Psoas muscle (tissue), 8 donors: ENCODE measurements around the gene THG1L. TPM values are rescaled to one million over a fixed set of nuclear protein-coding genes. Genes with fewer than 3 reads are reported as not detected.

Experiments
- ATAC-seq, 4 donors: fragments of 200-7000 bp; cut with Tn5 transposase; one replicate each; pipeline ENCODE4 v1.9.1; 2020; ENCODE audit warnings: moderate library complexity in 3 of 4, mild to moderate bottlenecking in 2 of 4
- DNase-seq, 2 donors: peaks; one replicate each; pipeline ENCODE4 v3.0.0-alpha.2; 2020
- H3K27ac ChIP-seq: fragments of 200-600 bp; one replicate; pipeline ENCODE4 v1.8.0; 2022
- H3K27me3 ChIP-seq, 3 donors: fragments of 200-600 bp in 1 of 3; one replicate each; pipeline versions ENCODE4 v1.6.1 to v1.8.0; 2013 to 2022; ENCODE audit warnings: low read length in 2 of 3, mild to moderate bottlenecking in 2 of 3, moderate library complexity in 1 of 3; ENCODE audit not compliant: insufficient read depth in 3 of 3
- H3K36me3 ChIP-seq, 2 donors: fragments of 200-600 bp in 1 of 2; one replicate each; pipeline versions ENCODE4 v1.6.1 to v1.8.0; 2013 to 2022; ENCODE audit warnings: low read depth in 1 of 2, mild to moderate bottlenecking in 1 of 2, moderate library complexity in 1 of 2; ENCODE audit not compliant: insufficient read depth in 1 of 2
- H3K4me1 ChIP-seq: fragments of 200-600 bp; one replicate; pipeline ENCODE4 v1.8.0; 2022
- H3K4me3 ChIP-seq: fragments of 200-600 bp; one replicate; pipeline ENCODE4 v1.8.0; 2022; ENCODE audit warnings: mild to moderate bottlenecking
- H3K9me3 ChIP-seq: fragments of 200-600 bp; one replicate; pipeline ENCODE4 v1.8.0; 2022
- WGBS, 3 donors: extraction: QIAGEN DNeasy Blood & Tissue Kit; methylation state at CpG; one replicate each; pipeline versions ENCODE4 v1.1.6 to v1.1.7; 2013; 5-methylcytosine and 5-hydroxymethylcytosine counted together
- intact Hi-C, 2 donors: fragments of 100-400 bp; cut with DNase I; formaldehyde crosslinking; loops; one replicate each; pipeline versions ENCODE4 v1.11.0 to v1.14.2; 2022
- polyA plus RNA-seq, 3 donors: library from polyadenylated mRNA; stranded (reverse); fragments of 200-250 nt; gene quantifications; one replicate each; pipeline ENCODE4 v1.2.3, GENCODE V29; 2013
- total RNA-seq, 4 donors: library from RNA; stranded (reverse); fragmentation: NEBNext Ultra II Directional in 2 of 4; extraction: Animal tissue kit (Norgen Biotek cat#: 25700) in 2 of 4; gene quantifications; one replicate each; pipeline versions ENCODE4 v1.2.1 to v1.2.4, GENCODE V29; 2021 to 2023
- TF ChIP-seq, protein P1 (sequence below): fragments of 200-600 bp; IDR thresholded peaks from one replicate; pipeline ENCODE4 v1.8.0; 2022; ENCODE audit warnings: antibody characterized with exemption
- donor health status: healthy with polysubstance abuse.
- donor health status: DM: no; HTN: no; CAD: no; lungs with moderate emphysema.
- donor health status: Bipolar disorder and iron deficiency.
- donor health status: healthy.
- donor health status: DM: yes; HTN: yes; CAD: no.
- donor health status: DM: no; HTN: no; CAD: no.
- donor health status: DM: no; HTN: no; CAD: no.
- donor health status: DM: yes; HTN: yes; CAD: no.

The THG1L gene
- total and polyA plus RNA-seq, 7 donors, result 3.0 to 6.7 (median 5.7) TPM

DNA sequence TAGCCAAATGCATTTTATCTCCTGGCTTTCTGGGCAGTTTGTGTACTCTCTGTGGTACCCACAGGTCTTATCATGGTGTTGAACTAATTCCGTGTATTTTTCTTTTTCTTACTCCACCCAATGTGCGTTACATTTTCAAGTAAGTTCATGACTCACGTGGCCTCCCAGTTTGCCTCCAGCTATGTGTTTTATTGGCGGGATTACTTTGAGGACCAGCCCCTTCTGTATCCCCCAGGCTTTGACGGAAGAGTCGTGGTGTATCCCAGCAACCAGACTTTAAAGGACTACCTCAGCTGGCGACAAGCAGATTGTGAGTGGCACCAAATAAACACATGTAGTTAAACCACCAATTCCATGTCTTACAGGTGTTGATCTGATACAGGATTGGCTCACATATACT, 3.2 kb downstream of the THG1L start:
- Histone ChIP-seq H3K27me3 (no peaks in the 10 kb centered on the region), H3K4me3 (no peak overlapping the region), H3K27ac (no peak overlapping the region), H3K36me3 (peaks cover 0 to 61% of the 10 kb centered on the region in 2 donors), H3K4me1 (peaks cover 3% of the 10 kb centered on the region), H3K9me3 (no peaks in the 10 kb centered on the region)
- TF ChIP-seq, protein P1, sequence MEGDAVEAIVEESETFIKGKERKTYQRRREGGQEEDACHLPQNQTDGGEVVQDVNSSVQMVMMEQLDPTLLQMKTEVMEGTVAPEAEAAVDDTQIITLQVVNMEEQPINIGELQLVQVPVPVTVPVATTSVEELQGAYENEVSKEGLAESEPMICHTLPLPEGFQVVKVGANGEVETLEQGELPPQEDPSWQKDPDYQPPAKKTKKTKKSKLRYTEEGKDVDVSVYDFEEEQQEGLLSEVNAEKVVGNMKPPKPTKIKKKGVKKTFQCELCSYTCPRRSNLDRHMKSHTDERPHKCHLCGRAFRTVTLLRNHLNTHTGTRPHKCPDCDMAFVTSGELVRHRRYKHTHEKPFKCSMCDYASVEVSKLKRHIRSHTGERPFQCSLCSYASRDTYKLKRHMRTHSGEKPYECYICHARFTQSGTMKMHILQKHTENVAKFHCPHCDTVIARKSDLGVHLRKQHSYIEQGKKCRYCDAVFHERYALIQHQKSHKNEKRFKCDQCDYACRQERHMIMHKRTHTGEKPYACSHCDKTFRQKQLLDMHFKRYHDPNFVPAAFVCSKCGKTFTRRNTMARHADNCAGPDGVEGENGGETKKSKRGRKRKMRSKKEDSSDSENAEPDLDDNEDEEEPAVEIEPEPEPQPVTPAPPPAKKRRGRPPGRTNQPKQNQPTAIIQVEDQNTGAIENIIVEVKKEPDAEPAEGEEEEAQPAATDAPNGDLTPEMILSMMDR, result no peak
- 76 to 84% (median 77%) methylated on average over 7 of the region's 7 CpGs for WGBS, 3 donors
- intact Hi-C loops, result no loop called here
- DNase-seq (no peak), ATAC-seq (no peak)

DNA sequence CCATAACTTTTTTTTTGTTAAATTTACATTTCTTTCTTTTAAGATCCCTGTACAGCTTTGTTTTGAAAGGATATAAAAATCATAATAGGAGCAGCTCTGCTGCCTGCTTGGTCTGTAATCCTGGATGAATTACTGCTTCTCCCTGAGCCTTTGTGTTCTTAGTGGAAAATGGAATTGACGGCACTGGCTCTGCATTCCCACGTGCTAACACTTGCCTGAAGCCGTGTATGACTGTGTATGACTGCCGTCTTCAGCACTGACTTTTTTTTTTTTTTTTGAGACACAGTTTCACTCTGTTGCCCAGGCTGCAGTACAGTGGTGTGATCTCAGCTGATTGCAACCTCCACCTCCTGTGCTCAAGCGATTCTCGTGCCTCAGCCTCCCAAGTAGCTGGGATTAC, 4.8 kb downstream of the THG1L start:
- intact Hi-C loops, result no loop called here
- peaks cover 0 to 61% of the 10 kb centered on the region in 2 donors for H3K36me3 ChIP-seq
- no peaks in the 10 kb centered on the region for H3K9me3 ChIP-seq
- no peak overlapping the region for H3K4me3 ChIP-seq
- H3K27me3 ChIP-seq, result no peaks in the 10 kb centered on the region
- TF ChIP-seq, protein P1, result no peak
- DNase-seq (no peak), ATAC-seq (no peak)
- 74 to 81% (median 76%) methylated on average over 6 of the region's 6 CpGs for WGBS, 3 donors
- H3K27ac ChIP-seq, result no peak overlapping the region
- peaks cover 3% of the 10 kb centered on the region for H3K4me1 ChIP-seq

DNA sequence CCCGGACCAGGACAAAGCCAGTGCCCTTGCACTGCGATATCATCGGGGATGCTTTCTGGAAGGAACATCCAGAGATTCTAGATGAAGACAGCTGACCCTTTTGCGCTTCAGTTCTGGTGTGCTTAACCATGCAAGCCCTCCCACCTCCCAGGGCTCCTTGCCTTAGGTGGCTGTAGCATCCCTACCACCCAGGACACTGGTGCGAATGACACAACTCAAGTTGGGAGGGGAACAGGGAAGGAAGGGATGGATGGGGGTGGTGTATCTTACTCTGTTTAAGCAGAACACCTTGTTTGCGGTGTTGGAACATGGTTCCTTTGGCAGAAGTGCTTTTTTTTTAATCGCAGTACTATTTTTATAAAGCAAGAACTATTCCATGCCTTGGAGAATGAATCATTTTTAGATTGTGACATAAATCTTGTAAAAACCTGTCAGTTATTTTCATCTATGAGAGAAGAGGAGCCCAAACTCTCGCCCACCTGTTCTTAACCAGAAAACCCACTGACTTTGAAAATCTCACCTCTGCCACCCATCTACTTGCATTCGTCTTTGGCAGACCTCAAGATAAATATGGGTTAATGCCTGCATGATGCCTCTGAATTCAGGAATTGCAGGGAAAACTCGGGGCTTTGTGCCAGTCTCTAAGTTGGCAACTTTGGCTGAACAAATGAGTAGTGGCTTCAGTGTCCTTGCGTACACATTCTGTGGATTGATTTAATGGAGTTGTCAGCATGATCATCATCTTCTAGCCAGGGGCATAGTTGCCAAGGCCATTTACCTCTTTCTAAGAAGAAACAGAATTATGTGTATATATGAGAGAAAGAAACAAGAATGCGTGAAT, 8.4 kb downstream of the THG1L start:
- Histone ChIP-seq H3K9me3 (no peaks in the 10 kb centered on the region), H3K36me3 (peaks cover 0 to 43% of the 10 kb centered on the region in 2 donors), H3K4me3 (no peak overlapping the region), H3K4me1 (peaks cover 8% of the 10 kb centered on the region), H3K27me3 (no peaks in the 10 kb centered on the region), H3K27ac (no peak overlapping the region)
- DNase-seq (no peak), ATAC-seq (no peak)
- intact Hi-C loops, result loop anchor here in 1 of 2 donors (10.0 kb wide), 2 partner anchors 305 to 595 kb away; partner anchors contain the start of gene MED7
- 81 to 83% (median 83%) methylated on average over 12 of the region's 12 CpGs for WGBS, 3 donors
- TF ChIP-seq, protein P1, result no peak

DNA sequence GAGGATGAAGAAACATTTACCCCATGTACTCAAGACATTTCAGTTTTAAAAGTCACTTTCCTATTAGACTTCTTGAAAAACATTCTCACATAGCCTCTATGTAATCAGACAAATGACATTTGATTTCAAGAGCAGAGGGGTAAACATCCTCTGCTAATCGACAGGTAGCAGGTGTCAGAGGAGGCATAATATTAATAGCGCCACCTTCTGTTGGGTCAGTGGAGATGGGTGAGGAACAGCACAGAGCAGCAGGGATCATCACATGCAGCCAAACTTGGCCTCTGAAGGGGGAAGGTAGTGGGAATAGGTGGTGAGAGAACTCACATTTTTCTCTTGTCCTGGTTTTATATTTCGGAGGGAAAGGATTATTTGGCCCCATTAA, 9.0 kb downstream of the THG1L start:
- peaks cover 0 to 37% of the 10 kb centered on the region in 2 donors for H3K36me3 ChIP-seq
- 45 to 62% (median 53%) methylated on average over 3 of the region's 3 CpGs for WGBS, 3 donors
- H3K27ac ChIP-seq, result no peak overlapping the region
- H3K27me3 ChIP-seq, result no peaks in the 10 kb centered on the region
- TF ChIP-seq, protein P1, result peak; percentile 17
- DNase-seq, result no peak
- no peak for ATAC-seq
- no peaks in the 10 kb centered on the region for H3K9me3 ChIP-seq
- H3K4me3 ChIP-seq, result no peak overlapping the region
- intact Hi-C loops, result loop anchor here in 1 of 2 donors (10.0 kb wide), 2 partner anchors 305 to 595 kb away; partner anchors contain the start of gene MED7
- H3K4me1 ChIP-seq, result peaks cover 14% of the 10 kb centered on the region
